Pancreas (tissue), 10 donors: Measurements from ENCODE around the gene TMEM235. TPM values are rescaled to one million over a fixed set of nuclear protein-coding genes. Genes with fewer than 3 reads are reported as not detected.
A peak's percentile ranks its signal among the peaks of the same experiment; 100 is the strongest.

Experiments used
- ATAC-seq, 4 donors: fragments of 200-7000 bp; cut with Tn5 transposase; one replicate each; pipeline versions ENCODE4 v1.8.0 to v1.9.1; 2020; ENCODE audit warnings: mild to moderate bottlenecking in 4 of 4, moderate library complexity in 4 of 4
- DNase-seq, 6 donors: peaks; one replicate each; pipeline ENCODE4 v3.0.0-alpha.2; 2020
- FAIRE-seq: peaks from 2 replicates; lab custom pipeline; 2012; peaks lifted over from hg19 to GRCh38; lab: Jason Lieb, UNC
- H3K27ac ChIP-seq, 4 donors: fragments of 200-600 bp; sonication (generic); 1 replicate in 3 of 4; 2 replicates in 1 of 4; pipeline versions ENCODE4 v1.5.0 to v1.8.0; 2020
- H3K27me3 ChIP-seq, 4 donors: fragments of 200-600 bp; one replicate each; pipeline ENCODE4 v1.8.0; 2021
- H3K36me3 ChIP-seq, 3 donors: fragments of 200-600 bp; sonication (generic) in 1 of 3; one replicate each; pipeline versions ENCODE4 v1.5.0 to v1.8.0; 2020 to 2021
- H3K4me1 ChIP-seq, 3 donors: fragments of 200-600 bp; one replicate each; pipeline ENCODE4 v1.8.0; 2021
- H3K4me3 ChIP-seq, 4 donors: fragments of 200-600 bp; sonication (generic) in 2 of 4; one replicate each; pipeline versions ENCODE4 v1.5.0 to v1.8.0; 2020 to 2021
- H3K9me3 ChIP-seq, 4 donors: fragments of 200-600 bp; one replicate each; pipeline ENCODE4 v1.8.0; 2021
- CTCF ChIP-seq, 4 donors: fragments of 200-600 bp; sonication (generic) in 3 of 4; IDR thresholded peaks; one replicate each; pipeline versions ENCODE4 v1.5.0 to v1.8.0; 2021; ENCODE audit warnings: antibody characterized with exemption in 4 of 4
- WGBS, 2 donors: extraction: QIAGEN DNeasy Blood & Tissue Kit; methylation state at CpG; one replicate each; pipeline ENCODE4 v1.1.7; 2013; 5-methylcytosine and 5-hydroxymethylcytosine counted together
- intact Hi-C, 3 donors: fragments of 100-400 bp; cut with DNase I; formaldehyde crosslinking; loops; one replicate each; pipeline versions ENCODE4 v1.11.1 to v1.14.2; 2022
- polyA plus RNA-seq, 2 donors: library from polyadenylated mRNA; stranded (reverse); fragments of 200-250 nt; gene quantifications; one replicate each; pipeline ENCODE4 v1.2.3, GENCODE V29; 2013
- total RNA-seq, 6 donors: library from RNA; stranded (reverse); fragmentation: NEBNext Ultra II Directional in 4 of 6; extraction: Animal tissue kit (Norgen Biotek cat#: 25700) in 4 of 6; gene quantifications; one replicate each; pipeline versions ENCODE4 v1.2.1 to v1.2.4, GENCODE V29; 2021 to 2023
- donor health status: healthy with polysubstance abuse.
- donor health status: DM: no; HTN: no; CAD: no; lungs with moderate emphysema.
- donor health status: DM: no; HTN: no; CAD: no.
- donor health status: control.
- donor health status: control.
- donor health status: Bipolar disorder and iron deficiency.
- donor health status: DM: yes; HTN: yes; CAD: no.
- donor health status: DM: no; HTN: no; CAD: no.
- donor health status: DM: no; HTN: no; CAD: no.
- donor health status: DM: yes; HTN: yes; CAD: no.

TMEM235 gene
- total and polyA plus RNA-seq, 8 donors, result 0.05 to 0.11 TPM; not detected in 6

- no peaks in the 10 kb centered on the region for H3K4me1 ChIP-seq
- no peak overlapping the region for H3K27ac ChIP-seq
- H3K4me3 ChIP-seq, result no peak overlapping the region
- TF ChIP-seq CTCF (IDR thresholded peaks at IDR 0.05), result no peak
- H3K9me3 ChIP-seq, result no peaks in the 10 kb centered on the region
- no peaks in the 10 kb centered on the region for H3K36me3 ChIP-seq
- DNase-seq (no peak), FAIRE-seq (no peak), ATAC-seq (no peak)
- intact Hi-C loops, result no loop called here
- 84 to 92% methylated on average over 5 of the region's 5 CpGs for WGBS, 2 donors
- no peaks in the 10 kb centered on the region for H3K27me3 ChIP-seq
Observed at GRCh38 chr17:78279360-78279990, 48.0 kb downstream of the TMEM235 start.

GRCh38 chr17:78281249-78281845 is 49.9 kb downstream of the TMEM235 start:
- Histone ChIP-seq H3K9me3 (no peaks in the 10 kb centered on the region), H3K4me3 (no peak overlapping the region), H3K36me3 (no peaks in the 10 kb centered on the region), H3K27me3 (no peaks in the 10 kb centered on the region), H3K27ac (no peak overlapping the region), H3K4me1 (no peaks in the 10 kb centered on the region)
- FAIRE-seq (no peak), DNase-seq (no peak), ATAC-seq (no peak)
- WGBS, 2 donors, result 79% methylated on average over 17 of the region's 17 CpGs
- intact Hi-C loops, result no loop called here
- no peak for TF ChIP-seq CTCF (IDR thresholded peaks at IDR 0.05)

- H3K27ac ChIP-seq, result no peak overlapping the region
- H3K4me1 ChIP-seq, result no peaks in the 10 kb centered on the region
- H3K4me3 ChIP-seq, result no peak overlapping the region
- 76 to 77% methylated on average over 10 of the region's 10 CpGs for WGBS, 2 donors
- H3K36me3 ChIP-seq, result no peaks in the 10 kb centered on the region
- DNase-seq (no peak), FAIRE-seq (no peak), ATAC-seq (peak in 2 of 4 donors; percentile 44)
- TF ChIP-seq CTCF (IDR thresholded peaks at IDR 0.05), result no peak
- intact Hi-C loops, result no loop called here
- no peaks in the 10 kb centered on the region for H3K27me3 ChIP-seq
- H3K9me3 ChIP-seq, result no peaks in the 10 kb centered on the region
Observed at GRCh38 chr17:78284146-78284545, 52.7 kb downstream of the TMEM235 start.

GRCh38 chr17:78289004-78289403 is 57.6 kb downstream of the TMEM235 start:
- H3K4me3 ChIP-seq, result no peak overlapping the region
- H3K27ac ChIP-seq, result no peak overlapping the region
- no peaks in the 10 kb centered on the region for H3K9me3 ChIP-seq
- H3K36me3 ChIP-seq, result no peaks in the 10 kb centered on the region
- DNase-seq, result no peak
- intact Hi-C loops, result no loop called here
- ATAC-seq, result no peak
- TF ChIP-seq CTCF (IDR thresholded peaks at IDR 0.05), result no peak
- no peaks in the 10 kb centered on the region for H3K27me3 ChIP-seq
- H3K4me1 ChIP-seq, result no peaks in the 10 kb centered on the region
- 66 to 82% methylated on average over 6 of the region's 6 CpGs for WGBS, 2 donors
- no peak for FAIRE-seq

GRCh38 chr17:78289802-78290363 is 58.5 kb downstream of the TMEM235 start:
- WGBS, 2 donors, result 13 to 14% methylated on average over 15 of the region's 15 CpGs
- Histone ChIP-seq H3K27ac (no peak overlapping the region), H3K4me1 (no peaks in the 10 kb centered on the region), H3K36me3 (no peaks in the 10 kb centered on the region), H3K9me3 (no peaks in the 10 kb centered on the region), H3K4me3 (no peak overlapping the region), H3K27me3 (no peaks in the 10 kb centered on the region)
- DNase-seq (peak; percentile 66 to 84 (median 72)), FAIRE-seq (no peak), ATAC-seq (peak; percentile 92 to 99 (median 97))
- intact Hi-C loops, result loop anchor here in 2 of 3 donors (5.0 to 10.0 kb wide), 2 partner anchors 132 to 135 kb away; no protein-coding TSS in a partner anchor
- TF ChIP-seq CTCF (IDR thresholded peaks at IDR 0.05), result peak; percentile 45 to 61 (median 48)
